Brain microvascular endothelial cell (primary cell): Measurements from ENCODE around the gene BCL11B.

Experiments
- DNase-seq: peaks from one replicate; pipeline ENCODE4 v3.0.0-alpha.2; 2020
- H3K27ac ChIP-seq: fragments of 250-450 bp; sonication (Bioruptor Pico); 2 replicates; pipeline ENCODE4 v1.5.1; 2020; ENCODE audit warnings: mild to moderate bottlenecking, moderate library complexity
- H3K27me3 ChIP-seq: fragments of 250-450 bp; sonication (Bioruptor Pico); replicated peaks from 2 replicates; pipeline ENCODE4 v1.5.1; 2020; ENCODE audit warnings: mild to moderate bottlenecking
- H3K36me3 ChIP-seq: fragments of 250-450 bp; sonication (Bioruptor Pico); replicated peaks from 2 replicates; pipeline ENCODE4 v1.5.1; 2020; ENCODE audit warnings: mild to moderate bottlenecking
- H3K4me3 ChIP-seq: 2 replicates; pipeline ENCODE4 v1.5.1; 2011; ENCODE audit warnings: low read depth, mild to moderate bottlenecking, control low read depth, low read length, moderate library complexity
- in situ Hi-C: cut with HindIII; loops from 2 replicates; pipeline ENCODE4 v1.10.0; 2017; ENCODE audit warnings: low sequenced_read_pairs, low pct_ligation_motif_present
- TF ChIP-seq, protein P1 (sequence below): IDR thresholded peaks from 2 replicates; pipeline ENCODE4 v1.5.1; 2011; ENCODE audit warnings: low read depth, mild to moderate bottlenecking, moderate library complexity, low read length, control low read depth, inconsistent platforms; ENCODE audit errors: missing control alignments

Gene BCL11B

GRCh38 chr14:99185436-99186068 lies 86.4 kb downstream of the BCL11B start:
- Histone ChIP-seq H3K27me3 (no peaks in the 10 kb centered on the region), H3K36me3 (no peaks in the 10 kb centered on the region), H3K27ac (no peak overlapping the region), H3K4me3 (no peak overlapping the region)
- DNase-seq, result no peak
- TF ChIP-seq, protein P1, sequence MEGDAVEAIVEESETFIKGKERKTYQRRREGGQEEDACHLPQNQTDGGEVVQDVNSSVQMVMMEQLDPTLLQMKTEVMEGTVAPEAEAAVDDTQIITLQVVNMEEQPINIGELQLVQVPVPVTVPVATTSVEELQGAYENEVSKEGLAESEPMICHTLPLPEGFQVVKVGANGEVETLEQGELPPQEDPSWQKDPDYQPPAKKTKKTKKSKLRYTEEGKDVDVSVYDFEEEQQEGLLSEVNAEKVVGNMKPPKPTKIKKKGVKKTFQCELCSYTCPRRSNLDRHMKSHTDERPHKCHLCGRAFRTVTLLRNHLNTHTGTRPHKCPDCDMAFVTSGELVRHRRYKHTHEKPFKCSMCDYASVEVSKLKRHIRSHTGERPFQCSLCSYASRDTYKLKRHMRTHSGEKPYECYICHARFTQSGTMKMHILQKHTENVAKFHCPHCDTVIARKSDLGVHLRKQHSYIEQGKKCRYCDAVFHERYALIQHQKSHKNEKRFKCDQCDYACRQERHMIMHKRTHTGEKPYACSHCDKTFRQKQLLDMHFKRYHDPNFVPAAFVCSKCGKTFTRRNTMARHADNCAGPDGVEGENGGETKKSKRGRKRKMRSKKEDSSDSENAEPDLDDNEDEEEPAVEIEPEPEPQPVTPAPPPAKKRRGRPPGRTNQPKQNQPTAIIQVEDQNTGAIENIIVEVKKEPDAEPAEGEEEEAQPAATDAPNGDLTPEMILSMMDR, result no peak
- in situ Hi-C loops, result no loop called here

GRCh38 chr14:99183716-99184115 lies 88.3 kb downstream of the BCL11B start:
- in situ Hi-C loops, result no loop called here
- no peak overlapping the region for H3K4me3 ChIP-seq
- TF ChIP-seq, protein P1, result no peak
- no peaks in the 10 kb centered on the region for H3K36me3 ChIP-seq
- no peak for DNase-seq
- no peak overlapping the region for H3K27ac ChIP-seq
- H3K27me3 ChIP-seq, result no peaks in the 10 kb centered on the region

DNA sequence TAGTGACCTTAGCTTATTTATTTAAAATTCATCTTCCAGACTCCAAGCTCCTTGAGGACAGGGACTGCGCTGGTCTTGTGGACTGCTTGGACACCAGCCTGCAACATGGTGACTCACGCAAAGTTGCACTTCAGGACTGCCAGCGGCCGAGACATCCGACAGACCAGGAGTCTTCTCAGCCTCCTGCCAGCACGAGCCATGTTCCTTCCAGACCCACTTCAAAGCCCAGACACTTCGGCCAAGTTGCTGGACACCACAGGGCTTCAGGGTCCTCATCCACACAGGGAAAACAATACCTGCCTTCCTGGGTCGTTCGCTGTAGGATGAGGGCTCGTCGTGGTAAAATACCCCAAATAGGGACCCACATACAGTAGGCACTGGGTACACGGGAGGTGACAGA lies 88.7 kb downstream of the BCL11B start:
- no peak for DNase-seq
- TF ChIP-seq, protein P1, result no peak
- H3K27me3 ChIP-seq, result no peaks in the 10 kb centered on the region
- no peaks in the 10 kb centered on the region for H3K36me3 ChIP-seq
- in situ Hi-C loops, result no loop called here
- no peak overlapping the region for H3K4me3 ChIP-seq
- no peak overlapping the region for H3K27ac ChIP-seq

DNA sequence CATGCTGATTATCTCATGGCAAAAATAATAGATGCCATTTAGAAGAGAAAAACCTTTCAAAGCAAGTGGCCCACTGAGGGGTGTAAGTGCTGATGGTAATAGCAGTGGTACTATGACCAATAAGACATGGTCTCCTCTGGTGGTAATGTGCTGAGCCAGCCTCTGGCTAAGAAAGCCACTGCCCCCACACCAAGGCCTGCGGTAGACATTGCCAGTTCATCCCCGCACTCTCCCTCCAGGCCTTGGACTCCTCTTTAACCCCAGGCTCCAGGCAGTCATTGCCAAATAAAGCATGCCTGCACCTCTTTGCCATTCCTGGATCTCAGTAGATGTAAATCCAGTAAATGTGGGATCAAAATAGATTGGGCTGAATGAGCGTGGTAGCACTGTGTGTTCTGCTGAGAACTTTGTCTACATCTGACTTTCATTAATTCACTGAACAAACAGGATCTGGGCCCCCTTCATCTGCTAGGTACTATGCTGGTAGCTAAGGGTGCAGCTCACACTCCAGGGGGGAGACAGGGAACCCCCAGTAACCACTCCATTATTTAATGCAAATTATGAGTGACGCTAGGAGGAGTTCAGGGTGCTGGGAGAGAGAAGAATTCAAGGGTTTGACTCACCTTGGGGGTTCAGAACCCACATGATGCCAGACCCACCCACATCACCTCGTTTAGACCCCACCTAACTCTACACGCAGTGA lies 89.3 kb downstream of the BCL11B start:
- Histone ChIP-seq H3K27ac (no peak overlapping the region), H3K36me3 (no peaks in the 10 kb centered on the region), H3K4me3 (no peak overlapping the region), H3K27me3 (no peaks in the 10 kb centered on the region)
- no peak for DNase-seq
- in situ Hi-C loops, result no loop called here
- TF ChIP-seq, protein P1, result no peak

DNA sequence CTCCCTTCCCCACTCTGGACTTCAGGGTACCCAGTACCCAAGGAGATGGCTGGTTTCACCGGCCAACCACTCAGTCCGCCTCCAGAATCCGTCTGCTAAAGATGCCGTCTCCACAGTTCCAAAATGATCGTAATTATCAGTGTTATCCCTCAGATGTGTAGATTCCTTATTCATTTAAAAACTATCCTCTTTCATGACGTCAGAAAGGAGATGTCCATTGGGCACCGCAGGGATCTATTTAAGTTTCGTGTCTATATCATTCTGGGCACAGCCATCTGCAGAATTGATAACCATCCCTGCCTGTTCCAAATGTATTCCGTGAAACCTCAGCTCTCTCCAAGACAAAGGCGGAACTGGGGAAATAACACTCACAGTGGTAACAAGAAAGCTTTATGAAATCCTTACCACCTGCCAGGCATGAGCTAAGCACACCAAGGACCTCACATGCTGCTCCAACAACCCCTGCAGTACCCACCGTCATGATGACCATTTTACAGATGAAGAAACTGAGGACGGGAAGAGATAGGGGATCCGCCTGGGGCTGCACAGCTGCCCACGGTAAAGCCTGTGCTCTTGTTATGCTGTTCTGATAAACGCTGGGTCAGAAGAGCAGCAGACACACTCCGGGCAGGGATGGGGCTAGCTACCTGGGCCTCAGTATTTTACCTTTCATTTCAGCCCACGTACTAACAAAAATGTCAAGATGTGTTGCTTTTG lies 90.0 kb downstream of the BCL11B start:
- TF ChIP-seq, protein P1, result no peak
- in situ Hi-C loops, result no loop called here
- Histone ChIP-seq H3K4me3 (no peak overlapping the region), H3K27me3 (no peaks in the 10 kb centered on the region), H3K36me3 (no peaks in the 10 kb centered on the region), H3K27ac (no peak overlapping the region)
- no peak for DNase-seq
